GM19193 (cell line): Measurements from ENCODE around the gene ARGLU1.

Experiments used
- POLR2A ChIP-seq: IDR thresholded peaks from 4 replicates; pipeline ENCODE4 v1.6.1; 2011; ENCODE audit not compliant: insufficient read depth, insufficient read length; ENCODE audit errors: extremely low read depth

Gene ARGLU1

DNA sequence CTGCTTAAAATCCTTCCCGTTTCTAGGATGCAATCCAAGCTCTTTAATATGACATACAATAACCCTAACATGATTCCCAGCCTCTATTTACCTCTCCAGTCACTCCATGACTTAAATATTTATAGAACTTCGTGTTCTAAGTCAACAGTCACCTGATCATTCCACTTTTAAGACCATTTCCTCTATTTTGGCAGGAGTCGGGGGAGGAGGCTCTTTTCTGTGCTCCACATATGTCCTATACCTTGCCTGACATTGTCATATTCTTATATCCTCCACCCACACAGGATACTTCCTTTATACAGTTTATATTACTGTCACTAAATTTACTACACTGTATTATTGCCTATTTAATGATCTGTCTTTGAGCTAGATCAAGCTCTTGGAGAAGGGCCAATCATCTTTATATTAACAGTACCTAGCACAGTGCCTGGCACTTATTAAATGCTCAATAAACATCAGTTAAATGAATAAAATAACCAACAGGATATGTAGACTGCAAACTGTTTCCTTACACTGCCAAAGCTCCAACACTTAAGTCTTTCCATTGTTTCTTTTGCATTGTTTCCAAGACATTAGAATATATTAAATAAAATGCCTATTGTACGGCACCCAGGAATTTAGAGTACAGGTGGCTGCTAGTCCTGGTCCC, 2.7 kb downstream of the ARGLU1 start:
- no peak for TF ChIP-seq POLR2A

- TF ChIP-seq POLR2A = no peak
Observed at GRCh38 chr13:106562301-106562700, 5.6 kb downstream of the ARGLU1 start.

DNA sequence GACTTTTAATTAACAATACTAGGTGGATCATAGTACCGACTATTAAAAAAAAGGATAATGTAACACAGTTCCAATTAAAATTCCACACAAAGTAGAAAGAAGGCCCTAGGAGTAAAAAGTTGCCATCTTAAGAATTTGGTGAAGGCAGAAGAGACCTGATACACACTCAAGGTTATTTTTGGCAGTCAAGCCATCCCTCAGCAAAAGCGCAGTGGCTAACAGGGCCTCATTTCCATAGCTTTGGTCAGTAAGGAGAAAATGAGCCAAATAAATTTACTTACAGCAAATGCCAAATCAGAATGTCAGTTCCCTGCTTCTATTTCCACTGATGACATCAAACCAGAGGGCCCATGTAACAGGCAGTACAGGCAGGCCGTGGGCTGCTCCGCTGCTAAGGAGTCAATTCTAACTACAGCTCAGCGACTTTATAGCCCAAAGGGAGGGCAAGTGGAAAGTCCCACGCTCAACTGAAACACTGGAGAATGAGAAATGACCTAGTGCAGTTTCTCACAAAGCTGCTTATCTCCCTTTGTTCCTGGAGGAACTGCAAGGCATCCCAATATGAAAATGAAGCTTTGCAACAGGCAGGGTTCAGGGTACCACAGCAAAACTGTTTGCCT, 6.3 kb downstream of the ARGLU1 start:
- TF ChIP-seq POLR2A = no peak

- TF ChIP-seq POLR2A = no peak
Observed at GRCh38 chr13:106560821-106561220, 7.1 kb downstream of the ARGLU1 start.

DNA sequence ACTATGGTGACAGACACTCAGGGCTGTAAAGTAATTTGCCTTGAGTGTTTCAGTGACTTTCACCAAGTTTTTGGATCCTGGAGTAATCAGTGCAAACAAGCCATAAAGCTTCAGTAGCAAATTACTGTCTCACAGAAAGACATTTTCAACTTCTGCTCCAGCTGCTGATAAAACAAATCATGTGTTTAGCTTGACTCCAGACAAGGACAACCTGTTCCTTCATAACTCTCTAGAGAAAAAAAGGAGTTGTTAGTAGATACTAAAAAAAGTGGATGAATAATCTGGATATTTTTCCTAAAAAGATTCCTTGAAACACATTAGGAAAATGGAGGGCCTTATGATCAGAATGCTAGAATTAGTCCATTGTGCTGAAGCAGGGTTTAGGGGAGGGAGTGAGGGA, 9.4 kb downstream of the ARGLU1 start:
- TF ChIP-seq POLR2A = no peak

DNA sequence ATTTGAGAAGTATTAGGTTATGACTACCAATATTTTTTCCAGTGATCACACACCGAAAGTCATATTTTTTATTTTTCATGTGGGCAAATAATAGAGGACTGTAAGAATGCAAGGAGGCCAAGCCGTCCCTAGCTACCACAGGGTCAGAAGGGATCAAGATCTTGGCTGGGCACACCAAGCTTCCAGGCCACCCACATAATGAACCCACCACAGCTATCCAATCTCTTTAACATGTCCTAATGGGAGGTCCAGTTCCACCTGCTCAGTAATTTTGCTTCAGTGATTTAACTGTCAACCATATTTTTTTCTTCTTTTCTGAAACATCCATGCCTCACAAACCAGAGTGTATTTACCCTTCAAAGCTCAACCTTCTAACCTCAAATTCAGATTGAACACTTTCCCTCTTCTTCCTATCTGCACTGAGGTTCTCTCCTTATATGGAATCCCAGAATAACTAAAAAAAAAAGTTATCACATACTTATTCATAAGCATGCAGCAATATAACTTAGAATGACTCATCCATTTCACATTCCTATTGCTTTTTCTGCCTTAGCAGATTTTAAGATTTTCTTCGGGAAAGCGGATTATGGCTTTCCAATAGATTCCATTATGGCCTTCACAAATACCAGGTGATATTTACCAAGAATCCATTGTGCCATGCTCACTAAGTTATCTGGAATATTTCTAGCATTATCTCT, 12.2 kb downstream of the ARGLU1 start:
- TF ChIP-seq POLR2A = no peak

- TF ChIP-seq POLR2A = no peak
Observed at GRCh38 chr13:106551751-106552150, 16.2 kb downstream of the ARGLU1 start.

DNA sequence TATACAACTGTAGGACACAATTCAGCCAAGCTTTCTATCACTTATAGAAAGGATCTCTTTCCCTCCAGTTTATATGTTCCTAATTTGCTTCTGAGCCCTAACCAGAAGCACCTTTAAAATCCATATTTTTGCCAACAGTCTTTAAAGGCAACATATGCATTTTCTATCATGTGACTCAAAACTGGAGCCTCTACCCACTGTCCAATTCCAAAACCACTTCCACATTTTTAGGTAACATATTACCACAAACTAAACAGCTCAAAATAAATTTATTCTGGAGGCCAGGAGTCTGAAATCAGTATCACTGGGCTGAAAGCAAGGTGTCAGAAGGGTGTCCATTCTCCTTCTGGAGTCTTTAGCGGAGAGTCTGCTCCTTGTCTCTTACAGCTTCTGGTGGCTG, 16.6 kb downstream of the ARGLU1 start:
- no peak for TF ChIP-seq POLR2A

- no peak for TF ChIP-seq POLR2A
Observed at GRCh38 chr13:106550570-106551135, 17.3 kb downstream of the ARGLU1 start.

GRCh38 chr13:106548064-106548696, 19.8 kb downstream of the ARGLU1 start:
- TF ChIP-seq POLR2A = no peak

GRCh38 chr13:106541826-106542225, 26.1 kb downstream of the ARGLU1 start:
- TF ChIP-seq POLR2A = no peak

DNA sequence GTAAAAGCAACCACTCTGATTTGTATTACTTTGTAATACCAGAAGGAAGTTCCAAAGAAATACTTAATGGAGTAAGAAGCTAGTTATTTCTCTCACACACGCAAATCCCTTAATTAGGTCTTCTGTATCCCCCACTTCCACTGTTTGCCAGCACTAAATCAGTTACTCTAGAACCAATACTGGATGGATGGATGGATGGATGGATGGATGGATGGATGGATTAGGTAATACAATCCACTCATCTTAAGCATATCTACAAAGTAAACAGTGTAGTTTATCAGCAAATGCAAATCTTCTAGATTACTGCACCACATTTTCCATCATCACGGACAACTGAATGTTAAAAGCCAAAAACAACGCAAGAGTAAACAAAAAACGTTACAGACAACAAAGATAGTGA, 27.3 kb downstream of the ARGLU1 start:
- no peak for TF ChIP-seq POLR2A

DNA sequence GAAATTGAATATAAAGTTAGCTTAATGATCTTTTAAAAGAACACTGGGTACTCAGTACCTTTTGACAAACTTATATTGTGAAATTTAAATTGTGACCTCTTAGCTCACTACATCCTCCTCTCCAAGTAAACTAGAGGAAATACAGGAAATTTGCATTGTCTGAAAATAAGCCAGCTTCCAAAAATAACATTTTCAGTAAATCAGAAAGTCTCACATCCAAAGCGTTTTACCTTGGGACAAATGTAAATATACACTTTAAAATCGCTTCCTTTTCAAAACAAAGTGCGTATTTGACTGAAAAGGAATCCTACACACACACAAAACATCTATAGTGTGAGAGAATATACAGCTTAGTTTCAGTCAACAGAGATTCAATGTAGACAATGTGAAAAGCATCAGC, 30.4 kb downstream of the ARGLU1 start:
- TF ChIP-seq POLR2A = no peak

GRCh38 chr13:106536244-106537034, 31.5 kb downstream of the ARGLU1 start:
- no peak for TF ChIP-seq POLR2A

DNA sequence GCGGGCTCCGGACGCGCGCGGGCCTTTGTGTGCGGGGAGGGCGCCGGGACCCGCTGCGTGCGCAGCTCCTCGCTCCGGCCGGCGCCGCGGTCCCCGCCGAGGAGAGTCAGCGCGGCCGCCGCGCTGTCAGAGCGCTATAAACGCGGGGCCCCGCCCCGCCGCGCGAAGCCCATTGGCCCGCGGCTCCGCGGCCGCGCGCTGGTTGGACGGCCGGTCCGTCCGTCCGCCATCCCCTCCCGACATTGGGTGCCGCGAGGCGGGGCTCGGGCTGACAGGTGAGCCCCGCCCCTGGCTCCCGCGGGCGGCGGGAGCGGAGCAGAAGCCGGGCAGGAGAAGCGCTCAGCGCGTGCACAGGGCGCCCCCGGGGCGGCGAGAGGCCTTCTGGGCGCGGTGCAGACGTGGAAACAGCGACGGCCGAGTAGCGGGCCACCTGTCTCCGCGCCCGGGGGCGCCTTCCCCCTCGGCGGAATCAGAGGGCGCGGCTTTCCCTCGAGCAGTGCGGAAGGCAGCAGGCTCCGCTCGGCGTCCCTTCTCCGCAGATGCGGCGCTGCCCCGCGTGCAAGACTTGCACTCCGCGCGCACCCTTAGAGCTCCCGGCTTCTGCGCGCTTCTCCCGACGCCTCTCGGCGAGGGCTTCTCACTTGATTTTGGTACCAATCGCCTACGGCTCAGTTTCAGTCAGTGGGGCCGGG, 32.2 kb downstream of the ARGLU1 start, which contains the start of gene EFNB2:
TSS of gene EFNB2 (minus strand) at position 111 of the 692 bp plus-strand sequence. CDS start 698 bp downstream, outside the sequence.
- TF ChIP-seq POLR2A = peak; percentile 73
